ENCODE measurements around the gene RGS5. TPM values are rescaled to one million over a fixed set of nuclear protein-coding genes. Genes with fewer than 3 reads are reported as not detected.
A peak's percentile ranks its signal among the peaks of the same experiment; 100 is the strongest.
"Not testable (repeated sequence)": the region's sequence is repeated elsewhere in the genome, so short reads cannot be mapped to it uniquely, and the experiment has no call there.

Gene RGS5, protein sequence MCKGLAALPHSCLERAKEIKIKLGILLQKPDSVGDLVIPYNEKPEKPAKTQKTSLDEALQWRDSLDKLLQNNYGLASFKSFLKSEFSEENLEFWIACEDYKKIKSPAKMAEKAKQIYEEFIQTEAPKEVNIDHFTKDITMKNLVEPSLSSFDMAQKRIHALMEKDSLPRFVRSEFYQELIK
- 35.8 TPM for total RNA-seq

DNA sequence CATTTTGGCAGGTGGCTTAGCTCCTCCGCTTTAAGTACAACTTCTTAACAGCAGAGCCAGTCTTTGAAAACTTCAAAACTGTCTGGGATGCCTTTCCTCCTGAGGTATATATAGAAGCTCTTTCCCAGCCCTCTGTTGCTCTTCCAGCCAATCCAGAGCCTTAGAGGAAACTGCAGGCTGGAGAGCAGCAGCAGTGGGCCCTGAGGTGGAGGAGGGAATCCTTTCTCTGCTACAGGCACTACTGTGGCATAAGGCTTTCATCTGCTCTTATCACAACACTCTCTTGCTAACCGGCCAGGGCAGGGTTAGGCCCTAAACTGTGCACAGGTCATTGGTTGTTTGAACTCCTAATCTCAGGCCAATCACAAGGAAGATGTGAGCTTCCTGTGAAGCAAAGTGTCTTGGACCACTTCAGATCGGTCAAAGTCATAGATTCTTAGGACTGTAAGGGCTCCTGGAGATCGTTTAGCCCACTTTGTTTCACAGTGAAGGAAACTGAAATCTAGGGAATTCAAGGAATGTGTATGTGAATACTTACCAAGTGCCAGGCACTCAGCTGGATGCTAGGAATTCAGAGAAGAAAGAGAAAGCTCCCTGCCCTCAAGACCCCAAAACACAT is at the start of gene RGS5:
TSS of gene RGS5 (minus strand) at position 84 of the 619 bp plus-strand sequence. CDS start at position 3, 81 bp downstream.
- DNase-seq, result no peak

DNA sequence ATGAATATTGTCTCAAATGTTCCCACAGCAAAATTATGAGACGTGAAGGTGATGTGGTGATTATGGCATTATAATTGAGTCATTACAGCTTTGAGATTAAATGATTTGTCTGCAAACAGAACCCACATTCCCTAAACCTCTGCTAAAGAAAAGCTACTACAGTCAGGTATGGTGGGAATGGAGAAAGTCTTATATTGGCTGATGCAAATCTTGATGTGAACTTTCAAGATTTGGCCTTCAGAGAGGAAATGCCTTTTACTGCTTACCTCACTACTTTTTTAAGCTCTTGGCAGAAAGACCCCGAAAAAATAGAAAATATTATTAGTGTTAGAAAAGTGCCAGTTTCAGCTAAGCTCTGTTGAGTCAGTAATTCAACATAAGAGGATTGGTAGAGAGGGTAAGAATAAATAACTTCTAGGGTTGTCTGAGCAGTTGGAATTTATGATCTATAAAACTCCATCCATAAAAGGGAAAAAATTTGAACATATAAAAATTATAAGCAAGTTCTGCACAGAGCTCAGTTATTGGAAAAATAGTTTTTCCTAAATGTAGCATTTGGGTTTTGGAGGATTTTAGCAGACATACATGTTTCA is 47.8 kb upstream of the RGS5 start:
- no peak for DNase-seq

DNA sequence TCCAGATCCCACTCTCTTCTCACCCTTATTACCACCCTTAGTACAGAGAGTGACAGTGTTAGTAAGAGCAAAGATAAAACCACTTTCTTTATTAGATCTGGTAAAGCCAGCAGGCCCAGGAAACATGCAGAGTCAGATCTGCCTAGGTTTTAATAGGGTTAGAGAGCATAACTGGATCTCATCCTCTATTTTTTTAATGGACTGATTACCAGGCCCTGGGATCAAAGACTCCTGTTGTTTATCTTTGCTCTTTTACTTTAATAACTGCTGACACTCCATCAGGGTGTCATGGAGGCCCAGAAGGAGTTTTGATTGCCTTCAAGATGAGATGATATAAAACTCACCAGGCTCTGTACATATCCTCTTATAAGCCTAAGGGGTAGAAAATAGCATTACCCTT is 45.3 kb upstream of the RGS5 start:
- no peak for DNase-seq

DNA sequence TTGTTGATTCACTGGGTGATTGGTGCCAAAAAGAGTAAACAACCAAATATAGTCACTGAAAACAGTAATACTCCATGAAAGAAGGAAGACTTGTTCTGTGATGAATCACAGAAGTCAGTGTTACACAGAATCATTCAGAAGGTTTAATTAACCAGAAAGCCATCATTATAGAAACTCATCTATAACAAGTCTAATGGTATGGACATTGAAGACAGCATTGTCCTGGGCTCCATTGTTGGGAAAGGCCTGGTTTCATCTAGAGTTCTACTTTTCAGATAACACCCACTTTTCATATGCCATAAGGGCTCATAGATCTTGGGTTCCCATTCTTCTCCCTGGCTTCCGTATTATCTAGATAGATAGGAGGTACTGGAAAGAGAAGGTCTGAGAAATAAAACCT is 41.9 kb upstream of the RGS5 start:
- DNase-seq, result not testable (repeated sequence)

DNA sequence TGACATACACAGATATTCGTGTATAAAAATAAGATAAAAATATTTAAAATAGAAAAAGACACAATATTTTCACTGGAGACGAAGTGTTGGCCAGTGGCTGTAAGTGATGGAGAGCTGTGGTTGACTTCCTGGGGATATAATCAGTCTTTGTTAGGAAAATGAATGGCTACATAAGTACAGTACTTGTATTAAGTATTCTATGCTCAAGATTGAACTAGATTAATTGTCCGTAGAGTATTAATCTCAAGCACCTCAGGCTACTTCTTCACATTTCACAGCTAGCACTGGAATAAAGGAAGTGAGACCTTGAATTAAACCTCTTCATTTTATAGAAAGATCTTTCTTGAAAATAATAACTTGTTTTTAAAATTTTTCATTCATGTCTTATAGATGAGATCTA is 39.0 kb upstream of the RGS5 start:
- DNase-seq, result no peak

DNA sequence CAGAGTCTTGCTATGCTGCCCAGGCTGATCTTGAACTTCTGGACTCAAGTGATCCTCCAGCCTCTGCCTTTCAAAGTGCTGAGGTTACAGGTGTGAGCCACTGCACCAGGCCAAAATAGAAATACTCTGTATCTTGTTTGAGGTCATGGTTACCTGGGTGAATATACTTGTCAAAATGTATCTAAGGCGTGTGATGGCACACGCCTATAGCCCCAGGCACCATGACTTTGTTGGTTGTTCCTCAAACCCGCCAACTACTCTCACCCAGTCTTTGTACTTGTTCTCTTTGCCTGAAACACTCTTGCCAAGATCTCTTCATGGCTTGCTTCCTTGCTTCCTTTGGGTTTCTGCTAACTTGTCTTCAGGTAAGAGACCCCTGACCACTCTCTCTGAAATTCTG is 38.0 kb upstream of the RGS5 start:
- DNase-seq, result no peak

DNA sequence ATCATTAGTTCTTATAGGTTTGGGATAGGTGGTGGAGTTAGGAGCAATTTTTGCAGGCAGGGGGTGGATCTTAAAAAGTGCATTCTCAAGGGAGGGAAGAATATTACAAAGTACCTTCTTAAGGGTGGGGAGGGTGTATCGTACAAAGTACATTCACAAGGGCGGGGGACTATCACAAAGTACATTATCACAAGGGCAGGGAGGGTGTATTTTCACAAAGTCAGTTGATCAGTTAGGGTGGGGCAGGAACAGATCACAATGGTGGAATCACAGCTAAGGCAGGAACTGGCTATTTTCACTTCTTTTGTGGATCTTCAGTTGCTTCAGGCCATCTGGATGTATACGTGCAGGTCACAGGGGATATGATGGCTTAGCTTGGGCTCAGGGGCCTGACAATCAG is 30.9 kb upstream of the RGS5 start:
- DNase-seq, result not testable (repeated sequence)

DNA sequence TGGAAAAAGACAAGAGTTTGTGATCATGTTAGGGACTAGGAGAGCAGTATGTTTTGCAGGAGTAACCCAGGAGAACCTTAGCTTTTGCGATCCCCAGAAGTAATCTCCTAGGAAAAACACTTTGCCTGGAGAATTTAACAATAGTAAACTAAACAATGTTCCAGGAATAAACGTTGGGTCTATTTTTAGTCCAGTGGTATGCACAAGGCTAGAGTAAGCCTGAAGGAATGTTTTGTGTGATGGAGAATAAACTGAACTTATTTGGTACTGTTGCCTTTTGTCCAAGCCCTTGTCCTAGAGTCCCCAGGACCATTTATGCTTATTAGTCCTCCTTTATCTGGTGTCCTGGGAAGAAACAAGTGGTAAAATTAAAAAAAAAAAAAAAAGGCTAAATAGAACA is 28.7 kb upstream of the RGS5 start:
- peak; percentile 27 for DNase-seq

DNA sequence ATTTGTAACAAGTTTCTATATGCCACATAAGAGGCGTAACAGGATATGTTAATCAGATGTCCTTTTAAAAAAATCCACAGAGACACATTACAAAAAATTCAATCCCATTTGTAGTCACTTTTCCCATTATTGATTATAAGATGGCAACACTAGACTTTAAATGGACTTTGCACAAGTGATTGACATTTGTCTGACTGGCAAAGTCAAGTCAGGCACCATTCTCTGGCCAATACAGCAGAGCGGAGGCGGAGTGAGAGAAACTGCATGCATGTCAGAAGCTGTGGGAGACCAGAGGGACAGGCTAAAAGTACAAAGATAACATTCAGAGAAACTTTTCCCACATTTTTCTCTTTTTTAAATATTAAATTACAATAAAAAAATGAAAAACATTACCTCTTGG is 28.1 kb upstream of the RGS5 start:
- DNase-seq, result no peak

DNA sequence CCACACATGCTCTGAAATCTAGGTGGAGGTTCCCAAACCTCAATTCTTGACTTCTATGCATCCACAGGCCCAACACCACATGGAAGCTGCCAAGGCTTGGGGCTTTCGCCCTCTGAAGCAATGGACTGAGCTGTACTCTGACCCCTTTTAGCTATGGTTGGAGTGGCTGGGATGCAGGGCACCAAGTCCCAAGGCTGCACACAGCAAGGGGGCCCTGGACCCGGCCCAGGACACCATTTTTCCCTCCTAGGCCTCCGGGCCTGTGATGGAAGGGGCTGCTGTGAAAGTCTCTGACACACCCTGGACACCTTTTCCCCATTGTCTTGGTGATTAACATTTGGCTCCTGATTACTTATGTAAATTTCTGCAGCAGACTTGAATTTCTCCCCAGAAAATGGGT is 25.6 kb upstream of the RGS5 start:
- DNase-seq, result not testable (repeated sequence)

DNA sequence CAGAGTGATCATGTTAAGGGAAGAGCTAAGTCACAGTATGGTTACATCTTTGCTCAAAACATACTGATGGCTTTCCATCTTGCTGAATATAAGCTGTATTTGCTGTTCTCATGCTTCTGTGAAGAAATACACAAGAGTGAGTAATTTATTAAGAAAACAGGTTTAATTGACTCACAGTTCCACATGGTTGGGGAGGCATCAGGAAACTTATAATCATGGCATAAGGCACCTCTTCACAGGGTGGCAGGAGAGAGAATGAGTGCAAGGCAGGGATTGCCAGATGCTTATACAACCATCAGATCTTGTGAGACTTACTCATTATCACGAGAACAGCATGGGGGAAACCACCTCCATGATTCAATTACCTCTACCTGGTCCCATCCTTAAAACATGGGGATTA is 24.4 kb upstream of the RGS5 start:
- DNase-seq, result no peak

DNA sequence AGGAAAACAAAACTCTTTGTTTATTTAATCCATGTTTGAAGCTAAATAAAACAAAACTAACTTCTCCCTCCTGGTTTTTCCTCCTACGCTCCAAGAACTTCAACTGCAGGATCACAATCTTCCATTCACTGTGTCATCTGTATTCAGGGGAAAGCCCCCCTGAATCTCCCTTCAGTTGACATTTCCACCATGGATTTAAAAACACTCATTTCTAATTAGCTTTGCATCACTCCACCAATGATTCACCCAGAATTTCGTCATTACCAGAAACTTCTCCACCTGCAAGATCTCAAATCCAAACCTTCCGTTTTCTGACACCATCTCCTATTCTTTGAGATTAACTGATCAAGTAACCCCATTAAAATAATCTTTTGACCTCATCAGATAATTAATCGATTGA is 10.9 kb upstream of the RGS5 start:
- no peak for DNase-seq

DNA sequence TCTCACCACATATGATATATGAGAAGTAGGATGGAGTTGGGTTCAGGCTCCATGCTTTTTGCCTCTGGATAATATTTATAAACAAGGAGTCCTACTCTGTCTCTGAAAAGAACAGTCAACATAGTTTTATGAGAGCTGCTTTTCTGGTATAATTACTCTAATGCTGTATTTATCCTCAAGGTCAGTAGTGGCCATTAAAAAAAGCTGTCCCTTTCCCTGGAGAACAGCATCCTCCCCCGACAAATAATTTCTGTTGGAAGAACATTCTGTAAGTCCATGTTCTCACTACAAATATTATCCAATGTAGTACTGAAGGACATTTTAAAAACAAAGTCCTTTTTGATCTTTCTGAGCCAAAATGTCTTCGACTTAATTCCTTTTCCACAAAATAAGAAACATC is 9.0 kb upstream of the RGS5 start:
- DNase-seq, result no peak

DNA sequence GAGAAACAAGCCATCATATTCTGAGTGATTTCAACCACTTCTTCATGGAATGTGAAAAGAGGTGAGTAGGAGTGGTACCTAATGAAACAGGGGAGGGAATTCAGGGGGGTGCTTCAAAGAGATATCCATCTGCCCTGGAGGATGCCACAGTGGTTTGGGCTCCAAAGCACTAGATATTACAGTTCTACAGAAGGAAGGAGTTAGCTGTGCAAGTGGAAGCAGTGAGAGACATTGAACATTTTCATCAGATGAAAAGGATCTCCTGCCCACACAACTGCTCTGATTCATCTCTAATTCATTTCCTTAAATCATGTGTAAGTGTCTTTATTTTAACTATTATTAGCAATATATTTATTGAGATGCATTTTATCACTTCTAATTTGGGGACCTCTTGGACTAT is 2.8 kb upstream of the RGS5 start:
- DNase-seq, result no peak

DNA sequence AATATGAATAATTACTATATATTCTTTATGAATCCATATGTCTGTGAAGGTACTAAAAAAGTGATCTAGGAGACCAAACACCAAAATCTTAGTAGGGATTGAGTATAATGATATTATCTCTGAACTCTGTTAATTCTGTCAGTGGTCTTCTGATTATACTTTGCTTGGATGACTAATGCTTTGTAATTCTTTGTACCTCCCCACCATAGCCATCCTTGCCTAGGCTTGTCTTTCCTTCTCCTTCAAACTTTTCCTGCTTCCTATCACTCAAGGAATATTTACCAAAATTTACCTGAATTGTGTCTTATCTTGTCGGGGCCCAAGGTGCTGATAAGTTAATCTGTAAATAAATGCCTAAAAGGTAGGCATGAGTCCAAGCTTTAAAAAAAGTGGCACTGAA is 845 bp upstream of the RGS5 start:
- DNase-seq, result no peak

DNA sequence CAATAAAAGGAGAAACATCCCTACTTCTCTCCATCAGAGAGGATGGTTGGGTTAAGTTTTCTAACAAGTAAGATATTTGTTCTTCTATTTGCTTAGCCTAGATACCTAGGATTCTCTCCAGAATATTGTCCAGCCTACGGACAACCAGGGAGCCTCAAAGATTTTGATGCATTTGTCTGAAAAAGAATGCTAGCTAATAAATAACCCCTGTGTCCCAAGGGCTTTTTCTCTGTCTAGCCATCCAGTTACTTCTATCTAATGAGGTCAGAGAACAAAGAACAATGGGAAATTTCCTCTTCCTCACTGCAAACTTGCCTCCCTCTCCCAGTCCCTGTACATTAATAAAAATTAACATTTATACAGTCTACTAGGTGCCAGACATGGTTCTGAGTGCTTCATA is 810 bp downstream of the RGS5 start:
- no peak for DNase-seq

DNA sequence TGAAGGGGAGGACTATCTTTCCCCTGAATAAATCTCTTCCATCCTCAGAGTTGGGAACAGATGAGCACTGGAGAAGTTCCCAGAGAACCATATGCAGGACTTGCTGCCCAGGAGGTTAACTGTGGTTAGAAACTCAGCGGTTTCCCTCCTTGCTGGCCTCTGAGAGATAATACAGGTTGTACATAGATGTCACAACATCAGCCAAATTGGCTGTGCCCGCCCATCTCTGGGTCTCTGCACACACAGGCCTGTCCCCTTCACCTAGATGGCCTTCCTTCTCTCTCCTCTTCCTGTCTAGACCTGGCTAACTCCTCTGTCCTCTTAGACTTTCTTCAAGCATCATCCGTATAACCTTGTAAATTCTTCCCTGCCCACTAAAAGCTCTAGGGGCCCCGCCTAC is 5.7 kb downstream of the RGS5 start:
- DNase-seq, result no peak

DNA sequence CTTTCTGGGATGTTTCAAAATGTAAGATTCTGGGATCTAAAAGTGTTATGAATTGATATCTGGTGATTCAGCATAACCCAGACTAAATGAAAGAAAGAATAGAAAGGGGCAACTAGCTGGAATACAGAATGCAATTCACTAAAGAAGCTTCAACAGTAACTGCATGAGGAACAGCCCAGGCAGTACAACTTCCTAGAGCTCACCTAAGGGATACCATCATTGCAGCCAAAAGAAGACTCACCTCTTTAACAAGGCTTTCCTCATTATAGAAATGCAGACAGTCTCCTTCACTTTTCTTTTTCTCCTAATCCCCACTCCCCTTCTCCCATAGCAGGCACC is 6.3 kb downstream of the RGS5 start:
- DNase-seq, result no peak

DNA sequence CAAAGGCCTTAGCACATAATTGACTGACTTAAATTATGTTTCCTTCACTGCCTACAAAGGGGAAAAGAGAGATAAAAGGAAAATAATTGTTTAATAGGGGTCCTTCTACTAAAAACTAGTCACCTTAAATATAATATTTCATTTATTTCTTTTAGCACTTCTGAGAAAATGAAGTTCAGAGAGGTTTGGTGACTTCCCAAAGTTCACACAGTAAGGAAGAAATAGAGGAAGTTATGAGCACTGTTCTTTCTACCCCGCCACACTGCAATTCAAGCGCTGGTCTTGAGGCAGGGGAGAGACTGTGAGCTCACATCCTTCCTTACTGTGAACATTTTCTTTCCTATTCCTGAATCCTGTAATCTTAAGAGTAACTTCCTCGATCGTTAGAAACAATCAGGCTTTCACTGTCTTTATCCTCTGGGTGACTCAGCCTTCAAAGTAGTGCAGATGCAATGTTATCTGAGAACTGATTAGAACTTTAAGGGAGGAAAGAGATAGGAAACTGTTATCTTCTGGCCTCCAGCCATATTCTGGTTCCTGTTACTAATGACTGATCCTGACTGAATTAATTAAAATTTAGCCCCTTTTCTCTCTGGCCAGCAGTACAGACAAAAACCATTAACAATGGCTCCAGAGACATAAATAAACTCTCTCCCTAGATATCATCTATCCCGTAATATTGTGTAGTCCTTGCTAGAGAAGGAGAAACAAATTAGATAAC is 6.8 kb downstream of the RGS5 start:
- no peak for DNase-seq

DNA sequence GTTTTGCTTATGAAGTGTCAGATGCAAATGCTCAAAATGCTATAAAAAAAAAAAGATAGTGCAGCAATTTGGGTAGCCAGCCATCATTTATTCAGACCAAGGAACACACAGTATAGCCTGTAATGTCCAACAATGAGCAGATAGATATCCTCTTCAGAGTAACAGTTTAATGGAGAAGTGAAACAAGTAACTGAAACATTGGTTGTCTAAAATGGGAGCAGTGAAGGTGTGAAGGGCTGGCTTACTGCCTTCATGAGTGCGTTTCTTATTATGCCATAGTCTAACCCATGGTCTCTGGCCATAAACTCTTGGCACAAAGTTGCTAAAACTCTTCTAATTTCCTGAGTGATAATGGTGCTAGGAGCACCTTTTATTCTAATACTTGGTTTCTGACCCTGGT is 11.4 kb downstream of the RGS5 start:
- no peak for DNase-seq

DNA sequence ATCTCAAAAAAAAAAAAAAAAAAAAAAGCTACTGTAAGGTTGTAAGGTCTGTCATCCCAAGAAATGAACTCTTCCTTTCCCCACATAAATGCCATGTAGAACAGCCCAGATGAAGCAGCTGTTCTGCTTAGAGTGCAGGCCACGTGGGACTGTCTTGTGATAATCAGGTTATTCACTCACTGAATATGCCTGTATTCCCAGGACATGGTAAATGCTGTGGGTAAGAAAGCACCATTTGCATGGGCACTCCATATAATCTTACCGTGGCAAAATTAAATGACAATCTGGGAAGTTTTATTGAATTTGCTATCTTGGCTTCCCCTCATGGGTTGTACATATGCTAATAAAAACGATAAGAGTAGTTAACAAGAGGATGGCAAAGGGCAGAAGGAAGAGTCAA is 13.8 kb downstream of the RGS5 start:
- DNase-seq, result no peak

DNA sequence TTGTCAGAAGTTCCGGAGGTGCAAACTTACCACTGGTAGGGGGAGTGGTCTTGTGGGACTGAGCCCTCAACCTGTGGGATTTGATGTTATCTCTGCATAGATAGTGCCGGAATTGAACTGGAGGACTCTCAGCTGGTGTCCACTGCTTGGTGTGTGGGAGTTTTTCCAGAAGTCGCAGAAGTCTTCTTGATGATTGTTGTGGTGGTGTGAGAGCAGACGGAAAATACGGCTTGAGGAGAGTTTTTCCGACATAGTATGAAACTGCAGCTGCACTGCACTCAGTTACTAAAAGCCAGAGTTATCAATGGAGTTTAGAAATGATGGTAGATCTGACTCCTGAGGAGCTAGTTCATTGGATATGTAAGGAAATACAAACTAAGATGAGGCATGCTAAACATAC is 14.9 kb downstream of the RGS5 start:
- DNase-seq, result no peak

DNA sequence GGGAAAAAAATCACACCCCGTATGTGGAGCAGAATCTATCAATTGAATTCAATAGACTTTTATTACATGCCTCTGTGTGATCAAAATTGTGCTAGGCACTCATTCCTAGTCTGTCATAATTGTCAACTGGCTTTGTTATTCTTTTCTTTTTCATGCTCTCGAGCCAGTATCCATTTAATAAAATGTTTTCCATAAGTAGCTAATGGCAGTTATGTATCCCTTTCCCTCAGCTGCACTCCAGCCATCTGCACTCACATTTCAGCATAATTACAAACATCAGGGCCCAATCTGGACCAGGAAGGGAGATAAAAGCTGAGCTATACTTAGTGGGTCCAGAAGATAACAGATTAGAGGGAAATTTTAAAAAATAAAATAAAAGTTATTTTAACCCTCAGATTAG is 15.9 kb downstream of the RGS5 start:
- DNase-seq, result no peak

Data from tongue (tissue), 2 donors.